GM19463 (cell line): ENCODE results near the gene S100A13.
"Not testable (repeated sequence)": the region's sequence is repeated elsewhere in the genome, so short reads cannot be mapped to it uniquely, and the experiment has no call there.

ENCODE experiments used
- ATAC-seq: cut with Tn5 transposase; IDR thresholded peaks from one replicate; pipeline ENCODE4 v1.9.1; 2021; ENCODE audit warnings: mild to moderate bottlenecking, moderate library complexity; ENCODE audit not compliant: unreplicated experiment

S100A13 gene

DNA sequence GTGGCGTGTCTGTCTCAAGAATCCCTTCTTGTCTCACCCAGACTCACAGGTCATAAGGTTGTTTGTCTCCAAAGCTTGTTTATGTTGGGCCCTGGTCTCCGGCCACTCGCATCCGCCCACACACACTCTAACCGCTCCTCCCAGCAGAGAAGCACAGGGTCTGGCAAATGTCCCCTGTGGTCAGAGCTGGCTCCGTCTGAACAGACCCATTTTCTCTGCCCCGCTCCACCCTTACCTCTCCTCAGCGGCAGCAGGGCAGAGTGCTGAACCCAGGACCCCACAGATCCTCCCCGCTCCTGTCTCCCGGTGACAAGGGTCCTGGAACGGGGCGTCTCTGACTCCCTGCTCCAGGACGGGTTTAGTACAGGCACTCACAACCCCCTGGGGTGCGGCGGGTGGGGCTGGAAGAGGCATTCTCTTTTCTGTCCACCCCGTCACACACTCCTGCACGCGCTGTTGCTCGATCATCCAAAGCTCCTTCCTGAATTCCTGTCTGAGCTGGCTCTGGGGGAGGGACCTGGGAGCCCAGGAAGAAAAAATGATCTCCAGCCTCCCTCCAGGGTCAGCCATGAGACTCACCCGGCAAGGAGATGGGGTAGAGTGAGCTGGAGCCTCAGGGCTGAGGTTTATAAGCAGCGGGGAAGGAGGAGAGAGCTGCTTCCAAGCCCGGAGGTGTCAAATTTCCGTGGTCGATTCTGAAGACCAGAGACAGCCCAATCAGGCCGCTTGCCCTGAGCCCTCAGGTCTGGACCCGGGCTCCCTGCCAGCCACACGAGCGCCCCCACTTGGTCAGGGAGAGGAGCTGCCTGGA, at the start of gene S100A13:
Gene S100A13 (minus strand): TSS at position 602 of the 811 bp plus-strand sequence. CDS start 1,033 bp downstream, outside the sequence.
- ATAC-seq, result no peak

DNA sequence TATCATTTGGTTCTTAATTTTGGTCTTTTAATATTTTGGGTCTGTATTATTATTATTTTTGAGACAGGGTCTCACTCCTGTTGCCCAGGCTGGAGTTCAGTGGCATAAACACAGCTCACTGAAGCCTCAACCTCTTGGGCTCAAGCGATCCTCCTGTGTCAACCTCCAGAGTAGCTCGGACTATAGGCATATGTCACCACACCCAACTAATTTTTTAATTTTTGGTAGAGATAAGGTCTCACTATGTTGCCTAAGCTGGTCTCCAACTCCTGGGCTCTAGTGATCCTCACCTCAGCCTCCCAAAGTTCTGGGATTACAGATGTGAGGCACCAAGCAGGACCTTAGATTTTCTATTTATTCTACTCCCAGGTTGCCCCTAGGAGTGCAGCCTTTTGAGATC, 46.2 kb upstream of the S100A13 start:
- no peak for ATAC-seq

DNA sequence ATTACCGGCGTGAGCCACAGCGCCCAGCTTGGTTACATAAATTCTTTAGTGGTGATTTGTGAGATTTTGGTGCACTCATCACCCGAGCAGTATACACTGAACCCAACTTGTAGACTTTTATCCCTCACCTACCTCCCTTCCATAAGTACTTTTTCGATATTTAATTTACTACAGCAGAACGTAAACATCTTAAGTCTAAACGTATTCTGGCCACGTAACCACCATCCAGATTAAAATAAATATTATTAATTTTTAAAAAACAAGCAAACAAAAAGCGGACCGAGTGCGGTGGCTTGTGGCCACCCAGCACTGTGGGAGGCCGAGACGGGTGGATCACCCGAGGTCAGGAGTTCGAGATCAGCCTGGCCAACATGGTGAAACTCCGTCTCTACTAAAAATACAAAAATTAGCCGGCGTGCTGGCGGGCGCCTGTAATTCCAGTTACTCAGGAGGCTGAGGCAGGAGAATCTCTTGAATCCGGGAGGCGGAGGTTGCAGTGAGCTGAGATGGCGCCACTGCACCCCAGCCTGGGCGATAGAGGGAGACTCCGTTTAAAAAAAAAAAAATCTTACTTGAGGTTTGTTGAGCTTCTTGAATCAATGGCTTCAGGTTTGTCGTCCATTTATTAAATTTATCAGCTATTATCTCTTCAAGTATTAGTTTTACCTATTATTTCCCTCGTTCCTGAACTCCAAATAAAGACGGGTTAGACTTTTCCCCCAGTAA, 44.5 kb upstream of the S100A13 start:
- not testable (repeated sequence) for ATAC-seq

DNA sequence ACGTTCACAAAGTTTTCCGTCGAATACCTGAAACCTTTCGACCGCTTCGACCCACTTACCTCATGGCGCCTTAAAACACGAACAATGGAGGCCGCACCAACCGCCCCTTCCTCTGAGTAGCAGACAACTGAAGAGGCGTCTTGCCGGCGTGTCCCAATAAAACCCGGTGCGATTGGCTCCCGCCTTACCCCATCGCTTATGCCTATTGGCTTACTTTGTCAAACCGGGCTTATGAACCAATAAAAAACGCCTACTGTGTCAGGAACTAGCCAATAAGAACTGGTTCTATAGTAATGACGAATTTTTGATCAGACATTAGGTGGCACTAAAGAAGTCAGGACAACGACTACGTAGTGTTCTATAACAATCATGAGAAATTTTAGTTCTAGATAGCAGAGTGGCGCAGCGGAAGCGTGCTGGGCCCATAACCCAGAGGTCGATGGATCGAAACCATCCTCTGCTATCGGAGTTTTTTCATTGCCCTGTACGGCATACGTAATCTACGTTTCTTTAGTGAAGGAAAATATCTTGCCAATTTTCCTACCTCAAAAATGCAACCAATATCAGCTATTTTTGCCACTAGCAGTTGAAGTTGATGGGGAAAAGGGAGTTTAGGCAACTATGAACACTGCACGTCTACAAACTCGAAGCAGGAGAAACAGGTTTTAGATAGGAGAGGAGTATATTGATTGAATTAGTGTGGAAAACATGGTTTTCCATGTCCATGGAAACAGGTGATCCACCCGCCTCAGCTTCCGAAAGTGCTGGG, 43.7 kb upstream of the S100A13 start, which contains the start of gene ILF2:
Gene ILF2 (minus strand): TSS at position 135 of the 769 bp plus-strand sequence. CDS start 71 bp downstream, at position 64.
- peak; percentile 93 for ATAC-seq

DNA sequence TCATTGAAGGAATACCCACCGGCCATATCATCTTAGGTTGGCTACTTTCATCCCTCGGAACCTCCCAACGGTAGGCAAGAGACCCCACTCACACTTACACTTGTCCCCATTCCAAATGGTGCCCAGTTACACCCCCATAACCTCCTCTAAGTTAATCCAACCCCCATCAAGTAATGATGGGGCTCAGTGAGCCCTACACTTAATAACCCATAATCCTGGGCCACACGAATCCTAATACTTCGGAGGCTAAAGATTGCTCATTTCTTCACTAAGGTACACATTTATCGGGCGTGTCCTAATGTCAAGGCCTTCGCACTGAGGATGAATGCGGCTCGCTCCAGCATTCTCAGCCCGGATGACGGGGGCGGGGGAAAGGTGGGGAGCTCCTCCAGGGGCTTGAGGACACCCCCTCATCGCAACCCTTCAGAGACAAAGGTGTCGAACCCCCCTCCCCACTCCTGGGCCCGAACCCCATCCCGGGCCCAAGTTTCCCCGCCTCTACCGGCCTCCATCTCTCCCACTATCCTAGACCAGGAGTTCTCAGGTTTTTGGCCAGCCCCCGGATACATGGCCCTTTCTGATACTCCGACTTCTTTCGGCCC, 43.1 kb upstream of the S100A13 start:
- ATAC-seq, result no peak

DNA sequence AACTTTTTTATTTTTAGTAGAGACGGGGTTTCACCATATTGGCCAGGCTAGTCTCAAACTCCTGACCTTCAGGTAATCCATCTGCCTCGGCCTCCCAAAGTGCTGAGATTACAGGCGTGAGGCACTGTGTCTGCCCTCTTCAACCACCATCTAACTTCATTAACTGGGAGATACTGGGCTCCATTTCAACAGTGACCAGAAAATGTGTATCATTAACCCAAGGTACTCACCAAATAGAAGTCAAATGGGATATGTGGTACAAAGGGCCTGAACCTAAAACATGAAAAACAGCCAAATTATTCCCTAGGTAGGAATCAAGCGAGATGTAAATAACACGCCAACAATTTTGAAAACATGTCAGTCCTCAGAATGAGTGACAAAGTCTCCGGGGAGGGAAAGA, 42.3 kb upstream of the S100A13 start:
- no peak for ATAC-seq

DNA sequence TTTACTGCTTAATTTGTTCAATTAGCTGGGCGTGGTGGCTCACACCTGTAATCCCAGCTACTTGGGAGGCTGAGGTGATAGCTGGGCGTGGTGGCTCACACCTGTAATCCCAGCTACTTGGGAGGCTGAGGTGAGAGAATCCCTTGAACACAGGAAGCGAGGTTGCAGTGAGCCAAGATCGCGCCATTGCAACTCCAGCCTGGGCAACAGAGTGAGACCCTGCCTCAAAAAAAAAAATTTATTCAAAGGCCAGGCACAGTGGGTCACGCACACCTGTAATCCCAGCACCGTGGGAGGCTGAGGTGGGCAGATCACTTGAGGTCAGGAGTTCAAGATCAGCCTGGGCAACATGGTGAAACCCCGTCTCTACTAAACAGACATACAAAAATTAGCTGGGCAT, 41.4 kb upstream of the S100A13 start:
- not testable (repeated sequence) for ATAC-seq

DNA sequence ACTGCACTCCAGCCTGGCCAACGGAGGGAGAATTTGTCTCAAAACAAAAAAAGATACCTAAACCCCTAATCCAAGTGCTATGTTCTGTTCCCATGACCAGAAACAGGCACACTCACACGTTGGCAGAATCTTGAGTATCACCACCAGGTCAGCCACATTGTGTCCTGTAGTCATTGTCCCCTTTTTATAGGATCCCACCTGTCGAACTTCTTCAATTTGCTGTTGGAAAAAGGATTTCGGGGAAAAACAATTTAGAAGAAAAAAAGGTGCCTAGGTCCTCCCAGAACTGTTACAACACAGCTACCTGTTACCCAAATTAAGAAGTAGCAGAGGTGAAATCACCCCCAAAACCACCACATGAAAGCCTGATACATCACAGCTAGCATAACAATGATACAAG, 40.1 kb upstream of the S100A13 start:
- ATAC-seq, result no peak

DNA sequence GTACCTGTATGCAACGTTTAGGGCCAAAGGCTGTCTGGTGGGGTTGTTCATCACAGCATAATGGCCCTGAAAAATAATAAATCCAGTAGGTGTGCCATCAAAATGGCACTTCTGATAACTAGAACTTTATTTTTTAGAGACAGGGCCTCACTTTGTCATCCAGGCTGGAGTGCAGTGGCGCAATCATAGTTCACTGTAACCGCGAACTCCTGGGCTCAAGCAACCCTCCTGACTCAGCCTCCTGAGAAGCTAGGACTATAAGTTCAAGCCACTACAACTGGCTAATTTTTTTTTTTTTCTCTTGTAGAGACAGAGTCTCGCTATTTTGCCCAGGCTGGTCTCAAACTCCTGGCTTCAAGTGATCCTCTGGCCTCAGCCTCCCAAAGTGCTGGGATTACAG, 35.9 kb upstream of the S100A13 start:
- no peak for ATAC-seq

DNA sequence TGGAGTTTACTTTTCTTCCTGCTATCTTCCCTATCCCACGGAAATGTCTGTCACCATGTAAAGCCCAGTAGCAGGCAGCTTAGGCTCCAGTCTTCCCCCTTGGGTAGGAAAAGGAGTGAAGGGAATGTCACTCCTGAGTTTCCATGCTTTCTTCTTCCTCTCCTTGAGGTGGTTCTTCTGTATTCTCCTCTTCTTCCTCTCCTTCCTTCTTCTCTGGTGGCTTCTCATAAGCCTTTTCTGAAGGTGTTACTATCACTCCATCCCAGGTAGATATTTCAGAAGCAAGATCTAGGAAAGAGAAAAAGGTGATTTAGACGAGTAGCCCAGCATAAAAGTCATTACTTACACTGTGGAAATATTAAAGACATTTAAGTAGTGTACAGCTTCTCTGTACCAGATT, 35.0 kb upstream of the S100A13 start:
- no peak for ATAC-seq

DNA sequence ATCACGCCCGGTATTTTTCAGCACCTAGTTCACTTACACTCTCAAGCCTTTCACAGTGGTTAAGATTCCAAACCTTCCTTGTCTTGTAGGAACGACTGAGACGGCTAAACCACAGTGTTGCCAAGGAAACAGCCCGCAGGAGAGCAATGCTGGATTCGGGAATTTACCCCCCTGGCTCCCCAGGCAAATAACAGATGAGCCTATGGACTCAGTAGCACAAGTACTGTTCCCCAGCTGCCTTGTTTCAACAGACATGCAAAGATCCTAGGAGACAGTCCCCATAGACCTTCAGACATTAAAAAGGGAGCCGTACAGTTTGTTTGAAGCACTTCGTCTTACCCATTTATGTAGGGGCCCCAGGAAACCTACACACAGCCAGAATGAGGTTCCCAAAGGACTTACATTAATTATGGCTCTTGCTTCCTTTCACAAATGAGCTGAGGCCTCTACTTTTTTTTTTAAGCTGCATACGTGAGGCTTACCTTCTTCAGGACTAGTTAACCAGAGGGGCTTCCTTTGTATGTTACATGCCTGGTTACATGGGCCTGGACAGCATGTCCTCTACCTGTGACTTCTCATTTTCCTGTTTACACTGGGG, 33.9 kb upstream of the S100A13 start:
- ATAC-seq, result no peak

DNA sequence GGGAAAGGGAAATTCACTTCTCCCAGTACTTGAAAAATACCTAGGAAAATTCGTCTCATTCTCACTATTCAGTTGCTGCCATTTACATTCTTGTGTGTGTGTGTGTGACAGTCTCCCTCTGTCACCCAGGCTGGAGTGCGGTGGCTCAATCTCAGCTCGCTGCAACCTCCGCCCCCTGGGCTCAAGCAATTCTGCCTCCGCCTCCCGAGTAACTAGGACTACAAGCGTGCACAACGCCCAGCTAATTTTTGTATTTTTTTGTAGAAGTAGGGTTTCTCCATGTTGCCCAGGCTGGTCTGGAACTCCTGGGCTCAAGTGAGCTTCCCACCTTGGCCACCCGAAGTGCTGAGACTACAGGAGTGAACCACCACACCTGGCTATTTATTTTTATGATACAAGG, 32.4 kb upstream of the S100A13 start:
- no peak for ATAC-seq

DNA sequence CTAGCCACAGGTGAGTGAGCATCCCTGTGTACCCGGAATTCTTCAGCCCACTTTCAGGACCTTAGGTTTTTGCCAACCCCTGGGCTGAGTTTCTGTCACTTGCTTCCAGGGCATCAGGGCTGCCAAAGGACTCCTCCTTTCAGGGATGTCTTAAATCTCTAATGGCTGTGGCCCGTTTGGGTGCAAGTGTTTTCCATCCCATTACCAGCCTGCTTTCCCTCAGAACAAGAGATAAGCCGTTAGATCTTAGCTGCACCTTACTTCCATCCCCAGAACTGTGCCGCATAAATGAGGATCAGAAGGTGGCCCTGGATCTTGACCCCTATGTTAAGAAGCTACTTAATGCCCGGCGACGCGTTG, 31.9 kb upstream of the S100A13 start:
- ATAC-seq, result no peak

DNA sequence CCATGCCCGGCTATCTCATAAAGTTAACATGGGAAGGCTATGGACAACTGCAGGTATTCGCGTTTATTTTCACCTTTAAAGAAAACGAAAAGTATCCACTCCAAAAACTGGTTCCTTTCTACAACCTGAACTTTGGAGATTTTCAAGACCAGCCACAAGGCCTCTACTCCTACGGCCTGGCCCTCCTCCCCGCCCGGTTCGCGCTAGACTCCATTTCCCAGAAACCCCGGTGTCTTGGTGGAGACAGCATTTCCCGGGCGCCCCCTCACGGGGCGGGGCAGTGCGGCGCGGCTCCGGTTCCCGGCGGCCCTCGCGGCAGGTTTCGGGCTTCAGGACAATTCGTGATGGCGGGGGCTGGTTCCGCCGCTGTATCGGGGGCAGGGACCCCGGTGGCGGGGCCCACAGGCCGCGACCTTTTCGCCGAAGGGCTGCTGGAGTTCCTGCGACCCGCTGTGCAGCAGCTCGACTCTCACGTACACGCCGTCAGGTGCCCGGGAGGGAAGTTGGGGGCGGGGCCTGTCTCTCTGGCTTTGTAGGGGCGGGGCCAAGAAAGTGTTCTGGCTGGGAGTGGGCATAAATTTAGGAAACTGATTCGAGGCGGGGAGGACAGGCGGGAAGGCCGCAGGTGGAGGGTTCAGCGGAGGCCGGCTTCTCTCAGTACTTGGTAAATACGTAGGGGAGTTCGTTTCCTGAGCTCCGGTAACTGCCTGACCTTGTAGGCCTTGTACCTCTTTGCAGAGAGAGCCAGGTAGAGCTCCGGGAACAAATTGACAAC, 31.3 kb upstream of the S100A13 start, which contains the start of gene SNAPIN:
Gene SNAPIN (plus strand): TSS at position 304 of the 775 bp plus-strand sequence. CDS start 41 bp downstream, at position 345.
- peak; percentile 96 for ATAC-seq

DNA sequence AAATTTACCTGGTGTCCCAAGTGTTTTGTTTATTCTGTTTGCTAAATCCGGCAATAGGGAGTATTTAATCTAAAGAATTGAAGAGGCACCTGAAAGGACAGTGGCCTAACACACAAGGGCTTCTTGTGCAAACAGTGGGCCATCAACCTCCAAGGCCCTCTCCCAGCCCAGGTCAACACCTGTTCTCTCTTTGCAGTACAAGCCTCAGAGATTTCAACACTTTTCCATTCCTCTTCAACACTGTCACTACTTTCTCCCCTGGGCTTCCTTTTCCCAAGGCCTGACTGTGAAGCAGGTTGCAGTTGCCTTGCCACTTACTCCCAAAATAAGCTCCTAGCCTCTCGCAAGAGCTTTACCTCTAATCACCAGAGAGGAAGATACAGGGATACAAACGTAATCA, 28.0 kb upstream of the S100A13 start:
- no peak for ATAC-seq

DNA sequence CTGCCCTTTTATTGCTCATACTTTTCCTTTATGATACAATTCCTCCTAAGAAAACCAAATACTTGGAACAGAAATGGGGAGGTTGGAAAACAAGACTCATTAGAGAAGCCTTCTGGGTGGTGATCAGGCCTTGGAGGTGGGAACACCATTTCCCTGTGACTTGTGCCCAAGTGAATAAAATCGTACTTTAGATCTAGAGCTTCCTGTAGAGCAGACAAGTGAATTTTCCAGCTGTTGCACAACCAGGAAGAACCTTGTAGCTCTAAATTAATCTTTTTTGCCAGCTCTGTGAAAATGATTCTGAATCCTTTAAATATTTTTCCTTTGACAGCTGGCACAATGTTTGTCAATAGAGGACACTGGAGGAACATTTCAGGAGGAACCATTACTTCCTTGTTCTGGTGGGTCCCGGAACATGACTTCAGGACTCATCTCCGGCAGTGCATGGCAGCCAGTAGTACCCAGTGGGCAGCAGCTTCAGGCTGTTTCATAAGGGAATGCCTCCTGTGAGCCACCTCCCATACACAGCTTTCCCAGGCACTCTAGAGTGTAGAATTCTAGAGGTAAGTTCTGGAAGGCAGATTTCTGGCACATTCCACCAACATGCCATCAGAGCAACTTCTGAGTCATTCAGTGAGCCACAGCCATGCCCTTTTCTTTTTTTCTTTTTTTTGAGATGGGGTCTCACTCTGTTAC, 25.6 kb upstream of the S100A13 start:
- ATAC-seq, result no peak

DNA sequence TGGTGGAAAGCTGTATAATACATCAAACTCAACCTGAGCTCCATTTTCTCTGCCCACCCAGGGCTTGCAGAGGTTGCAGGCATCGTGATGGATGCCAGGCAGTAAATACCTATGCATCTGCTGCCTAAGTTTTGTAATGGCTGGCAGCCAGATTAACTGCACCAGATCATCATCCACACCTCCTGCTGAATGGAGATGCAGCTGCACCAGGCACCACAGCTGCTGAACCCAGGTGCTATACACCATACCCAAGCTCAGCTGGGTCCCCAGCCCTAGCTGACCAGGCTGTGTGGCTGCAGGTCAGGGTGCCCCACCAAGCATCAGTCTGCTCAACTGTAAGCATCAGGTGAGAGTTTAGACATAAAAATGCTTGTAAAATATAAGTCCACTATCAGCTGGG, 24.5 kb upstream of the S100A13 start:
- ATAC-seq, result no peak

DNA sequence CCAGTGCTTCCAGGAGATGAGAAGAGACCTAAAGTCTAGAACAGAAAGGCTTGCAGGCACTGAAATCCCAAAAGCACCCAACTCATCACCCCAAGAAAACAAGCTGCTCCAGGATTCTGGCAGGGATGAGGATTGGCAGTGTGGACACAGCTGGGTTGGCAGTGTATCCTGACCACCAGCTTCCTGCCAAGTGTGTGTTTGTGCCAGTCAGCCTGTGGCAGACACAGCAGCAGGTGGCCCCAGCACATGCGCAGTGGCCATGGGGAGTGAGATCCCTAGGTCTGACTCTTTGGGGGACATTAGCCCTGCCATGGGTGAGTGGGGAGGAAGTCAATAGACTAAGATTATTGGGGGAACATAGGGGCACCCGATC, 22.5 kb upstream of the S100A13 start:
- ATAC-seq, result no peak

DNA sequence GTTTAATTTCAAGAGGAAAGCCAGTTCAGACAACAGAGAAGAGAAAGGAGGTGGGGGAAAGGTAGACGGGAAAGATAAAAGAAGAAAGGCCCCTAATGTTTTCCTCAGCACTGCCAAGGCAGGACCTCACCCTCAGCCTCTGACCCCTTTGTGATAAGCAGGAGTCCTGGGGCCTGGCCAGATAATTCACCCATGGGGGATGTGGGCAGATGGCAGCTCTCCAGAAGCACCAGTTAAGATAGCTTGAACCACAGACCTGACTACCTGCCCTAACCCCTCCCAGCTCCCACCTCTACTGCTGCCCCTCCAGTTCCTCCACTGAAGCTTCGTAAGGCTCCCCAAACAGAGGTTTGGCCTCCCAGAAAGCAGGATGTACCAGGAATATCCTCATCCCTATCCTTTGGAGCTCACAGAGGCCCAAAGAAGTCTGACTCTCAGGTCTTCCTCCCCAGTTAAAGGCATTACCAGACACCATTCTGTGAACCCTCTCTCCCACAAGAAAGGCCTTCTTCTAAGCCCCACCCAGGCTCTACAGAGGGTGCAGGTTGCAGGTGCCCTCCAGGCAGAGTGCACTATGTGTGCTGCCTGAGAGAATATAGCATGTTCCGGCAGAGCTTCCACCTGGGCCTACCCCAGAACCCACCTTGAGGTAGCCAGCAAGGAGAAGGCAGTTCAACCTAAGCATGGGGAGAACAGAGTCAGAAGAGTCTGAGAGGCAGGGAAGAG, 22.0 kb upstream of the S100A13 start:
- ATAC-seq, result no peak
